ENCODE data around the gene SPI1.

DNA sequence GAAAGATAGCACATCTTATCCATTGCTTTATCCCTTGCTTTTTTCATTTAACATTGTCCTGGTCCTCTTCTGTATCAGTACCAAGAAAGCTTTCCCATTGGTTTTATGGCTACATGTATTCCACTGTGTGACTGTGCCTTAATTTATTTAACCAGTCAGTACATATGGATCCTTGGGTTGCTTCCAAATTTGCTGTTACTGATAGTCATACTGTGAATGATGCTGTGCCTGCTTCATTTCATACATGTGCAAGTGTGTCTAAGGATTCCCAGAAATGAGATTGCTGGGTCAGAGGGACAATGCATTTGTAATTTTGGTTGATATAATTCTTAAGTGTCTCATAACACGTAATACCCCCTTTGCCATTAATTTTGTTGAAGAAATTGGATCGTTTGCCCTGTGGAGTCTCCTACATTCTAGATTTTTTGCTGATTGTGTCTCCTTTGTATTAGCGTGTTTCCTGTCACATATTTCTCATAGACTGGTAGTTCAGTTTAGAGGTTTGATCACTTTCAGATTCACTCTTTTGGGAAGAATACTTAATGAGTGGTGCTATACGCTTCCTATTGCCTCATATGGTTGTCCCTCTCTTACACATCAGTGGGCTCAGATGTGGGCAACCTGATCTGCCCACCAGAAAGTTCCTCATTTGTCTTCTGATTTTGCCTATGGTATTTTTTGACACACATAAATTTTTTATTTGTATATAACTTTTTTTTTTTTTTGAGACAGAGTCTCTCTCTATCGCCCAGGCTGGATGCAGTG, 61.1 kb downstream of the SPI1 start:
- TF ChIP-seq, protein P1, sequence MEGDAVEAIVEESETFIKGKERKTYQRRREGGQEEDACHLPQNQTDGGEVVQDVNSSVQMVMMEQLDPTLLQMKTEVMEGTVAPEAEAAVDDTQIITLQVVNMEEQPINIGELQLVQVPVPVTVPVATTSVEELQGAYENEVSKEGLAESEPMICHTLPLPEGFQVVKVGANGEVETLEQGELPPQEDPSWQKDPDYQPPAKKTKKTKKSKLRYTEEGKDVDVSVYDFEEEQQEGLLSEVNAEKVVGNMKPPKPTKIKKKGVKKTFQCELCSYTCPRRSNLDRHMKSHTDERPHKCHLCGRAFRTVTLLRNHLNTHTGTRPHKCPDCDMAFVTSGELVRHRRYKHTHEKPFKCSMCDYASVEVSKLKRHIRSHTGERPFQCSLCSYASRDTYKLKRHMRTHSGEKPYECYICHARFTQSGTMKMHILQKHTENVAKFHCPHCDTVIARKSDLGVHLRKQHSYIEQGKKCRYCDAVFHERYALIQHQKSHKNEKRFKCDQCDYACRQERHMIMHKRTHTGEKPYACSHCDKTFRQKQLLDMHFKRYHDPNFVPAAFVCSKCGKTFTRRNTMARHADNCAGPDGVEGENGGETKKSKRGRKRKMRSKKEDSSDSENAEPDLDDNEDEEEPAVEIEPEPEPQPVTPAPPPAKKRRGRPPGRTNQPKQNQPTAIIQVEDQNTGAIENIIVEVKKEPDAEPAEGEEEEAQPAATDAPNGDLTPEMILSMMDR (IDR thresholded peaks at IDR 0.05): no peak
- no peak for TF ChIP-seq POLR2A (IDR thresholded peaks at IDR 0.05)

Measured in body of pancreas (tissue), 4 donors.